GM21447 (cell line): Measurements from ENCODE around the gene THEM4.
"Not testable (repeated sequence)": the region's sequence is repeated elsewhere in the genome, so short reads cannot be mapped to it uniquely, and the experiment has no call there.

Source experiments
- ATAC-seq: cut with Tn5 transposase; IDR thresholded peaks from one replicate; pipeline ENCODE4 v1.9.1; 2021; ENCODE audit not compliant: unreplicated experiment

The THEM4 gene

GRCh38 chr1:151860504-151861187, 48.7 kb downstream of the THEM4 start:
- no peak for ATAC-seq

- ATAC-seq = no peak
Observed at GRCh38 chr1:151859891-151860293, 49.4 kb downstream of the THEM4 start.

- ATAC-seq = no peak
Observed at GRCh38 chr1:151858886-151859665, 50.2 kb downstream of the THEM4 start.

- ATAC-seq = no peak
Observed at GRCh38 chr1:151858030-151858746, 51.1 kb downstream of the THEM4 start.

- no peak for ATAC-seq
Observed at GRCh38 chr1:151855933-151856332, 53.4 kb downstream of the THEM4 start.

- ATAC-seq = not testable (repeated sequence)
Observed at GRCh38 chr1:151855516-151855915, 53.8 kb downstream of the THEM4 start.

- no peak for ATAC-seq
Observed at GRCh38 chr1:151854658-151855057, 54.7 kb downstream of the THEM4 start.

- no peak for ATAC-seq
Observed at GRCh38 chr1:151853411-151853943, 55.8 kb downstream of the THEM4 start, which contains the start of gene THEM5. THEM5 (minus strand) TSS chr1:151853712; CDS start chr1:151853565, 147 bp downstream.

- ATAC-seq = no peak
Observed at GRCh38 chr1:151852733-151853132, 56.6 kb downstream of the THEM4 start.

GRCh38 chr1:151851886-151852285, 57.4 kb downstream of the THEM4 start:
- ATAC-seq = no peak

- no peak for ATAC-seq
Observed at GRCh38 chr1:151849871-151850270, 59.4 kb downstream of the THEM4 start.

- no peak for ATAC-seq
Observed at GRCh38 chr1:151849126-151849525, 60.2 kb downstream of the THEM4 start.

GRCh38 chr1:151847867-151848596, 61.3 kb downstream of the THEM4 start:
- no peak for ATAC-seq

GRCh38 chr1:151846686-151847237, 62.5 kb downstream of the THEM4 start:
- no peak for ATAC-seq

GRCh38 chr1:151846062-151846568, 63.2 kb downstream of the THEM4 start:
- ATAC-seq = no peak

GRCh38 chr1:151843398-151843797, 65.9 kb downstream of the THEM4 start:
- no peak for ATAC-seq

- ATAC-seq = no peak
Observed at GRCh38 chr1:151841141-151841540, 68.2 kb downstream of the THEM4 start.

GRCh38 chr1:151840421-151840820, 68.9 kb downstream of the THEM4 start:
- ATAC-seq = no peak

GRCh38 chr1:151839457-151840403, 69.6 kb downstream of the THEM4 start, which contains the start of gene C2CD4D:
C2CD4D (minus strand) TSS chr1:151839820; CDS start chr1:151838989, 831 bp downstream.
- peak; percentile 46 for ATAC-seq
